GM18520 (cell line): ENCODE data around the gene GPR156.
"Not testable (repeated sequence)": the region's sequence is repeated elsewhere in the genome, so short reads cannot be mapped to it uniquely, and the experiment has no call there.

ENCODE experiments used
- ATAC-seq: cut with Tn5 transposase; IDR thresholded peaks from one replicate; pipeline ENCODE4 v1.9.1; 2021; ENCODE audit not compliant: unreplicated experiment

The GPR156 gene

DNA sequence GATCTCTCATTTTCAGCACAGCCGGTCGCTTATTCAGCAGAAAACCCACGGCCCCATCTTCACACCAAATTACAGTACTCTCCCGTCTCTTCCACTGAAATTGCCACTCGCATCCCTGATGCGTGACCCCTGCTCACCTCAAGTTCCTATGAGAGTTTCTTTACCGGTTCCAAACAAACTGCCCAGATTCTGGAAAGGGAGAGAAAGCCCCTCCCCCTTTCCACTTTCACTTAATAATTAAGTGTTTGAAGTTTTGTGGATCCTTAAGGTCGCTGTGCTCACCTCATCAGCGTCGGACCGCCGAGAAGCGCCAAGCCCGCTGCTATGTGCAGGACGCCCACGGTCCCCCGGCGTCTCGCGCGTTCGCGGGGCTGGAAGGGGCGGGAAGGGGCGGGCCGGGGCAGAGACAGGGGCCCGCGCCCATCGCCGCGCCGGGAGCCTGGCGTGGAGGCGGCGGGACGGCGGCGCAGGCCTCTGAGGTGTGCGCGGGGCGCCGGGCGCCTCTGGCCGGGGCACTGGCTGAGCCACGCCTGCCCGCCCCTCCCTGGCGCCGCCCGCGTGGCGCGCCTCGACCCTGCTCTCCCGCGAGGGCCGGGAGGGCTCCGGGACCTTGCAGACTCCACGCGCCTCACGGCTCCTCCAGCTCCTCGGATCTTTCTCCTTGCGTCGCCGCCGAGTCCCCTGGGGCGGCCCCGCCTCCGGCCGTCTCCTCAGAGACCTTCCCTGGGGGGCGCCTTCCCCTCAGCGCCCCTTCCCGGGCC lies at the start of gene GPR156:
Gene GPR156, minus strand, starts transcription at position 476 of the 761 bp plus-strand sequence. CDS start 41,124 bp downstream, outside the sequence.
- ATAC-seq: no peak

DNA sequence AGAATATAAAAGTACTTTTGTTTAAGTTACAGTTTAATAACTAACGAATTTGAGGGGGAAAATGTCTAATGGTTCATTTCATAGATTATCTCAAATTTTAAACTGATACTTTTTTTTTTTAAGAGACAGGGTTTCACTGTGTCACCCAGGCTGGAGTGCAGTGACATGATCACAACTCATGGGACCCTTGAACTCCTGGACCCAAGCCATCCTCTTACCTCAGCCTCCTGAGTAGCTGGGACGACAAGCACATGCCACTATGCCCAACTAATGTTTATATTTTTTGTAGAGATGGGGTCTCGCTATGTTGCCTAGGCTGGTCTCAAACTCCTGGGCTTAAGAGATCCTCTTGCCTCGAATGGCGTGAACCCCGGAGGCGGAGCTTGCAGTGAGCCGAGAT lies 47.6 kb upstream of the GPR156 start:
- ATAC-seq: no peak

DNA sequence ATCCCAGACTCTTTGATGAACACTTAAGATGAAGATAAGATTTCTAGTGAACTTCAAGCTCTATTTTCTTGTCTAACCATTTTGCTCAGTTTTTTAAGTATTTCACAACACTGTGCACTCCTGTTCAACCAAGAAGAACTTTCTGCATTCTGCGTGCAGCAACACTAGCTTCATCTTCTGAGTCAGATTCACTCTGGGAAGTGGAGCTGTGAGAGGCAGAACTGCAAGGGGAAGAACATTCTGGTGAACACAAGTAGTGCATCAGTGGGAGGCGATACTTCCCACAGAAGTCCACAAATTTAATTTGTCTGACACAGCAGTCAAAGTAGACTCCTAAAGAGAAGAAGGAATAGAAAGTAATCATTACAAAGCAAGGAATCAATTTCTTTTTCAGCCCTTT lies 46.1 kb upstream of the GPR156 start:
- no peak for ATAC-seq

DNA sequence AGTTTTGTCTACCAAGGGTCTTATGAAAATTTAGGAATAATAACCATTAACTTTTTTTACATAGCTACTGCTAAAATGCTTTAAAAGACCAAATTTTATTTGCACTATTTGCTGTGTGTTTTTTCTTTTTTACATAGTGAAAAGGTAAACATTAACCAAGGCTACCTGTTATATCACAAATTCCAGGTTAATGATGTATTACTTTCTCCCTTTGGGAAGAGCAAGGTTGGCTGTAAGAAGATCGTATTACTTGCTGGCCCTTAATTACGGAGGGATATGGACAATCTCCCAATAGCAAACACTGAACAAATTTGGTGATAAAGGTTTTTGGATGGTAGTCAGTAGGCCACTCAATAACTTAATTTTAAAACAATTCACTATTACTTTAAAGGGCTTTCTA lies 41.8 kb upstream of the GPR156 start:
- no peak for ATAC-seq

DNA sequence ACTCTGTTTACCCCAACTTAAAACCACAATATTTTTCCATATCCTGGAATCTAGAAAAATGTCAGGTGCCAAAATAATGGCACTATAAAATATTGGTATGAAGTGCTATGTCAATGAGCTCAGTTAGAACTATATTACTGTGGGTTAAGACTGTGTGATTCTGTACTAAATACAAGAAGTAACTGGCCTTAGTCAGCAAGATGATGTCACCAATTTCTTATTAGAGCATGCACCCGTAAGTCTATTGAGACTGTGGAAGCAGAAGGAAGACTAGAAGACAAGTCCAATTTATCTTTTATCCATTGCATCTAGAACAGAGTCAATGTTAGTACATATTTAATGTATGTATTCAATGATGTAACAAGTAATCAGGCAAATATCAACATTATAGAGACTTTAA lies 39.2 kb upstream of the GPR156 start:
- no peak for ATAC-seq

DNA sequence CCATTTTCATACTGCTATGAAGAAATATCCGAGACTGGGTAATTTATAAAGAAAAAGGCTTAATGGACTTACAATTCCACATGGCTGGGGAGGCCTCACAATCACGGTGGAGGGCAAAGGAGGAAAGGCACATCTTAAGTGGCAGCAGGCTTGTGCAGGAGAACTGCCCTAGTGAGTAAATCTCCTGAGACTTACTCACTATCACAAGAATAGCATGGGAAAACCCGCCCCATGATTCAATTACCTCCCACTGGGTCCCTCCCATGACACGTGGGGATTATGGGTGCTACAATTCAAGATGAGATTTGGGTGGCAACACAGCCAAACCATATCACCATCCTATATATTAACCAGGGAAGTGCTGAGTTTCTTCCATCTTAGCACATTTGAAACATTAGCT lies 38.7 kb upstream of the GPR156 start:
- ATAC-seq: not testable (repeated sequence)

DNA sequence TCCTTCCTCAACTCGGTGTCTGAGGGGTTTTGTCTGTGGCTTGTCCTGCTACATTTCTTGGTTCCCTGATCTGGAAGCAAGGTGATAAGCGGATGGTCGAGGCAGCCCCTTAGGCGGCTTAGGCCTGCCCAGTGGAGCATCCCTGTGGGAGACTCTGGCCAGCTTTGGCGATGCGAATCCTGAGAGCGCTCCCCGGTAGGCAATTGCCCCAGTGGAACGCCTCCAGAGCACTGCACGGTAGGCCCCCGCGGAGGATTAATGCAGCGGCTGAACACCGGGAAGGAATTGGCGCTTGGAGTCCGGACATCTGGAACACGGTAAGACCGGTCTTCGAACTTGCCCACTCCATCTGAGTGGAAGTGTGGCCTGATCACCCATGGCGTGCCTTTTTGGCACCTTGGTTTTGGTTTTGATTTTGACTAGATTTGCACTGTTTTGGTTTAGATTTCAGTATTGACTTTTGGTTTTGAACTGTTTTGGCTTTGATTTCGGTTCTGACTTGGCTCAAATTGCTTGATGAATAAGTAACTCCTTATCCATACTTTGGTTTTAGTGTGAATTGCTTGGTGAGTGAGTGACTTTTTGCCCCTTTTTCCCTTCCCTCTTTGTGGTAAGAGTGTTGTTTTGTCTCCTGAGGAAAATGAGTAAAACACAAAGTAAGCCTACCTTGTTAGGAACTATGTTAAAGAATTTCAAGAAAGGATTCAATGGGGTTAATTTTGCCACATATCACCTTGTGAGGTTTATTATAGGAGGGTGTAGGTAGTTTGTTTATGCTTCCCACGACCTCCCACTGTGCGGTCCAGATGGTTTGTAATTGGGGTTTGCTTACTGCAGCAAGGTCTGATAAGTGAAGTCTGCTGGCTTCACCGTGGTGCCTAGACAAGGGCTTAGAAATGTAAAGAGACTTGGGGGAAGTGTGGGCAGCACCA lies 27.1 kb upstream of the GPR156 start:
- ATAC-seq: peak; percentile 48

DNA sequence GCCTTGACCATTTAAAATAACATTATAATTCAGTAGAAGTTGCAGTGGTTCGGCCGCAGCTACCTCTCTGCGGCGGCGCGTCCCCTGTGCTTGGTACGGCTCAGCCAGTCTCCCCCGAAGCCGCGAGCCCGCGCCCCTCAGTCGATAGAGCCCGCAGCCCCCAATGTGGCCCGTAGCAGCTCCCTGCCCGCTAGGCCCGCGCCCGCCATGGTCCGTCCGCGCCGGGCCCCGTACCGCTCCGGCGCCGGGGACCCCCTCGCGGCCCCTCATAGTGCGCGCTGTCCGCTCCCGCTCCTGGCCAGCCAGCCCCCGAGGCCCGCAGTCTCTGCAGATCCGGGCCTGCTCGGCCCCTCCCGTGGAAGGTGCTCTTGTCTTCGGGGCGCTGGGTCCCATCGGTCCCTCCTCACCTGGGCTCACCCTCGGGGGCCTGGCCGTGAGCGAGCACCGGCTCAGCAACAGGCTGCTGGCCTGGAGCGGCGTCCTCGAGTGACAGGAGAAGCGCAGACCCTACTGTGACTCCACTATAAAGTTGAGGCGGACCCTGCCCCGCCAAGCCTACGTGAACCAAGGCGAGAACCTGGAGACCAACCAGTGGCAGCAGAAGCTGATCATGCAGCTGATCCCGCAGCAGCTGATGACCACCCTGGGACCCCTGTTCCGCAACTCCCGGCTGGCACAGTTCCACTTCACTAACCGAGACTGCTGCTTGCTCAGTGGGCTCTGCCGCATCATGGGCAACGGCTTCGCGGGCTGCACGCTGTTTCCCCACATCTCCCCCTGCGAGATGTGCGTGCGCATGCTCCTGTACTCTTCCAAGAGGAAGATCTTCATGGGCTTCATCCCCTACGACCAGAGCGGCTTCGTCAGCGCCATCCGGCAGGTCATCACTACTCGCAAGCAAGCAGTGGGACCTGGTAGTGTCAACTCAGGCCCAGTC lies 21.8 kb upstream of the GPR156 start:
- ATAC-seq: no peak

DNA sequence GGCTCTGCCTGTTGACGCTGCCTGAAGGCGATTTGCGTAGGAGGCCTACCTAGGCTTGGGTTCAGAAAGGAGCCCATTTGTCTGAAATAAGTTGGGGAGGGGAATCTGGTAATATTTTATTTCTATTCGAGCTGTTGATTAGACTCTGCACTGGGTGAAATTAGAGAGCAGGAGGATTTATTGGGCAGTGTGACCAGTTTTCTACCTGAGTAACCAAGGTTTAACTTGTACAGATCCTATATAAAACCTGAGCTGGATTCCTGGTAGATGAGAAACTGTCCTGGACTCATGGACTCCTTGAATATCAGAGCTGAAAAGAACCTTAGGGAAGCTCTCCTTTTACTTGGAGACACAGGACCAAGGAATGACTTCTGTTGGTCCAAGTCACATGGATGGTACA lies 19.6 kb upstream of the GPR156 start:
- ATAC-seq: no peak

DNA sequence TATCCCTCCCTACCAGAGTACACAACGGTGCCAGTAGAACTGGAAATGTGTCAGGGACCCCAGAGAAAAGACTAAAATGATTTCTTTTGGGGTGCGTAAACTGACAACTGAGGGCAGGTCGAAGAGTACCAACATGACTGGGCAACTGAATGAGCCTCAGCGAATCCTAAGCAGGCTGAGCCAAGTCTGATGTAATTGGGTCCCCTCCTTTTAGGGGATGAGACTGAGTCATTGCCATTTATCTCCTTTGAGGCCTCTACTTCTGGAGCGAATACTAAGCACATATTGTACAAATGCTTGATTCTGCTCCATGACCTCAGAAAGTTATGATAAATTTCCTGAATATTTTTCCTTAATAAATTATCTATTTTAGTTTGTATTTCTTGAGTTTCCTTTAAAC lies 17.3 kb upstream of the GPR156 start:
- no peak for ATAC-seq

DNA sequence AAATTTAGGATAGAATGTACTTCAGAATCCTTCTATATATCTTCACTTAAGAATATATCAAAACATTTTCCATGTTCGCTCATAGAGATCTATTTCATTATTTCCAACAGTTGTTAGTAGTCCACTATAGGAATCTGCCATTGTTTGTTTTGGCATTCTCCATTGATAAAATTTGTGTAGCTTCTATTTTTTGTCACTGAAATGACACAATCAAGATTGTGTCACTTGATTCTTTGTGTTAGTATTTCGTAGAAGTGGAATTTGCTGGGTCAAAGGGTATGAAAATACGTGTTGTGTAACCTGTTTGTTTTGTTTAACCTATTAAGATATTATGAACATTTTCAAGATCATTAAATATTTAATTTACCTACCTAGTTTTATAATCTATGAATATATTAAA lies 15.9 kb upstream of the GPR156 start:
- no peak for ATAC-seq

DNA sequence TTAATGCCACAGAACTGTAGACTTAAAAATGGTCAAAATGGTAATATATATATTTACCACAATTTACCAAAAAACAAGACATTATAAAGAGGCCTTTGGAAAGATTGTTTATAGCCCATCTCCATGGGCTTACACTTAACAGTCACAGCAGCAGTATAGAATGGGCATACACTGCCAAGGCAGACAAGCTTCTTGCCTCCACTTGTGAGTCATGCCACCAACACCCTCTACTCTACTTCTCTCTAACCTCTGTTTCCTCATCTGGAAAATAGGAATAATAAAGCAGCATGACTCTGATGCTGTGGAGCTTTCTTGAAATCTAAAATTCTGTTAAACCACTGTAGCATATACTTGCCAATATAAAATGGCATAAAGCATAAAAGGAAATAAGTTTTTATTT lies 14.4 kb upstream of the GPR156 start:
- ATAC-seq: no peak

DNA sequence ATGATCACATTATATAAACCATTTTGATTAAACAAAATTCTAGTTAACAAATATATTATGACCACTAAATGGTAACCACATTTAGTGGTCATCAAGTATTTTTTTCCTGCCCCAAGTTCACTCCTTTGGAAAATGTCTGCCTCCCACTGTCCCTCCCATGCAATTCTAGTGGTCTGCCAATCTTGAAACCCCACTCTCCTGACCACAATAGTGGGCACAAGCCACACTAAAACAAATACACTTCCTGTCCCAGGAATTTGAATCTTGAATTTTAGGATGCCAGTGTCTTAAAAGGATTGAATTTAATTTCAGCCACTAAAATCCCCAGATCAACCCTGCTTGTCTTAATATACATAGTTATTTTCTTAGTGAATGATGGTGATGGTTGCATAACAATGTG lies 14.0 kb upstream of the GPR156 start:
- no peak for ATAC-seq

DNA sequence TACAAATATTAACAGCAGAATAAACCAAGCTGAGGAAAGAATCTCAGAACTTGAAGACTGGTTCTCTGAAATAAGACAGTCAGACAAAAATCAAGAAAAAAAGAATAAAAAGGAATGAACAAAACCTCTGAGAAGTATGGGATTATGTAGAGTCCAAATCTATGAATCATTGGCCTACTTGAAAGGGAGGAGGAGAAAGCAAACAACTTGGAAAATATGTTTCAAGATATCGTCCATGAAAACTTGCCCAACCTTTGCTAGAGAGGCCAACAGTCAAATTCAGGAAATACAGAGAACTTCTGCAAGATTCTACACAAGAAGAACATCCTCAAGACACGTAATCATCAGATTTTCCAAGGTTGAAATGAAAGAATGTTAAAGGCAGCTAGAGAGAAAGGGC lies 6.5 kb upstream of the GPR156 start:
- not testable (repeated sequence) for ATAC-seq

DNA sequence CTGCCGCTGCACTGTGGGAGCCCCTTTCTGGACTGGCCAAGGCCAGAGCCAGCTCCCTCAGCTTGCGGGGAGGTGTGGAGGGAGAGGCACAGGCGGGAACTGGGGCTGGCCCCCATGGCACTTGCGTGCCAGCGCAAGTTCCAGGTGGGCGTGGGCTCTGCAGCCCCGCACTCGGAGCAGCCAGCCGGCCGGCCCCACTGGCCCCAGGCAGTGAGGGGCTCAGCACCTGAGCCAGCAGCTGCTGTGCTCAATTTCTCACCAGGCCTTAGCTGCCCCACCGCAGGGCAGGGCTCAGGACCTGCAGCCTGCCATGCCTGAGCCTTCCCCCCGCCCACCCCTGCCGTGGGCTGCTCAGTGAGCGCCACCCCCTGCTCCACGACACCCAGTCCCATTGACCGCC lies 4.6 kb upstream of the GPR156 start:
- no peak for ATAC-seq

DNA sequence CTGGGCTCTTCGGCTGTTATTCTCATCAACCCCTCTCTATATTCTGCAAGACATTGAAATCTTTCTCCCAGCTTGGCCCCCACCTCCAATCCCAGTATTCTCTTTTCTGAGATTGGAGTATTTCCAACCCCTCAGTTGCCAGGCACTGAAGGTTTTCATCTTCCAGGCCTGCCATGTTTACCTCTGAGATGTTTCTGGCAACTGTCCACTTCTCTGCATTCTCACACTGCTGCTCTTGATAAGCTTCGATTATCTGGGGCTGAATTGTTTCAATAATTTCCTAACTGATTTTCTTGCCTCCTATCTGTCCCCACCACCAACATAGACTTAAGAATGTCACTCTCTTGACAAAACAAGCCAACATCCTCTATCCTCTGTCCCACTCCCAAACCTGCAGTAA lies 1.4 kb upstream of the GPR156 start:
- no peak for ATAC-seq

DNA sequence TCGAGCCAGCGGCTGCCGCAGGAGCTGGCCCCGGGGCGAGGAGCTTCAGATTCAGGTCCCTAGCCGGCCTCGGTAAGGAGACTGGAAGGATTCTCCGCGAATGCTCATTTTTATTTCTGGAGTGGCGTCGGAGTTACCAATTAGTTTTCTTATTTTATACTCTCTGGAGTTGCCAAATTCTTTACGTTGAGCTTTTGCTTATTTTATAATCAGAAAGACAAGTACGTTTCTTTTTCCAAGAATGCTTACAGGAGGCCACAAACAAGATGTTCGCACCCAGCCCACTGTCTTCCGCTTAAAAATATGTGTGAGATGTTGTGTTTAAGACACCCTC lies 453 bp upstream of the GPR156 start:
- ATAC-seq: no peak

DNA sequence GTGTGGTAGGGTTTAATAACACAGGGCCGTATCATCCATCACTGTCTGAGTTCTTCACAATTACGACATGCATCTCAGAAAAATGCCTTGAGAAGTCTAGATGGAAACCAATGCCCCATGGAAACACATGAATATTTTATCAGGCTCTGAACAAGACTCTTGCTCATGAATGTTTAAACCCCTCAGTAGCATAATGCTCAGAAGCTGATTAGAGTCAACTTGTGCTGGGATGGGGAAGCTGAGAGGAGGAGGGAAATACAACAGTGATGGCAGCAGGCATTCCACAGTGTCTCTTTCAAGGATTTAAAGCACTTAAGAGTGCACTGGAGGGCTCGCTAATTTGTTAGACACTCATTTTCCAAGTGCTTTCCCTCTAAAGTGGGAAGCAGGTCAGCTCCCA lies 3.8 kb downstream of the GPR156 start:
- ATAC-seq: no peak

DNA sequence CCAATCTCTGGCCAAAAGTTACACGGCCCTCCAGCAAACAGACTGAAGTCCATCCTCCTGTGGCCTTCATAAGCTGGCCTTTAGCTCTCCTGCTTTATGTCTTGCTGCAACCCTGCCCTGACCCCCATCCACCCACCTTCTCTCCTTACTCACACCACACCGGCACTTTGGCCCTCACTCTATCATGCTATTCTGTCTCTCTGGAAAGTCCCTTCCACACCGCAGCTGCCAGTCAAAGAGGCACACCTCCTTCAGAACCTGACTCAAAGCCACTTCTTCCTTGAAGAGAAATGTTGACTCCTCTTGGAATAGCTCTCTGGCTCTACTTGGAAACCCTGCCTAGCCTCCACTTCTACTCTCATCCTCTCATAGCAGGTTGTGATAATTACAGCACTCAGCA lies 4.5 kb downstream of the GPR156 start:
- no peak for ATAC-seq

DNA sequence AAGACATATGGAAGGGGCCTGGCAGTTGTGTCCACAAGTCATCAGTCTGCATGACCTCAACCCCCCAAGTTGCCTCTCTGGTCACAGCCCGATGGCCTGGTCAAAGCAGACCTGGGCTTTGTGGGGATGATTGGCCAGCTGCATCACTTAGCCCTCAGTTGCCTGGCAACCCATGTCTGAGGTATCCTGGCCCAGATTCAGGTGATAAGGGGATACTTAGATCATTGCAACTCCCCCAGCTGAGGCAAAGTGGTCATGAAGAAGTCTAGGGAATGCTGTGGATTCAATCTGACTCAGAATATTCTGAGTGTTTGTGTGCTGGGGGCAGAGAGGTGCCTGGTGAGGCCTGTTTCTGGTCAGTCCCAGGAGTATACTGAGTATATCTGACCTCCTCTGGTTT lies 5.0 kb downstream of the GPR156 start:
- no peak for ATAC-seq

DNA sequence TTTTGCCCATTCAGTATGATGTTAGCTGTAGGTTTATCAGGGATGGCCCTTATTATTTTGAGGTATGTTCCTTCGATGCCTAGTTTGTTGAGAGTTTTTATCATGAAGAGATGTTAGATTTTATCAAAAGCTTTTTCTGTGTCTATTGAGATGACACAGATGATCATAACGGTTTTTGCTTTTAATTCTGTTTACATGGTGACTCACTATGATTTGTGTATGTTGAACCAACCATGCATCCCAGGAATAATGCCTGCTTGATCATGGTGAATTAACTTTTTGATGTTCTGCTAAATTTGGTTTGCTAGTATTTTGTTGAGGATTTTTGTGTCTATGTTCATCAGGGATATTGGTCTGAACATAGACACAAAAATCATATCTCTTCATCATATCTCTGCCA lies 8.3 kb downstream of the GPR156 start:
- no peak for ATAC-seq
